ENCODE results near the gene NFU1. TPM values are rescaled to one million over a fixed set of nuclear protein-coding genes. Genes with fewer than 3 reads are reported as not detected.
A peak's percentile ranks its signal among the peaks of the same experiment; 100 is the strongest.

NFU1 gene
- total and polyA plus RNA-seq, 9 of the 15 experiments (the other 6 are each of a cell fraction or from before 2014, with no cell fraction given): 33.3 to 61.8 (median 53.7) TPM

- TF ChIP-seq, protein P1, sequence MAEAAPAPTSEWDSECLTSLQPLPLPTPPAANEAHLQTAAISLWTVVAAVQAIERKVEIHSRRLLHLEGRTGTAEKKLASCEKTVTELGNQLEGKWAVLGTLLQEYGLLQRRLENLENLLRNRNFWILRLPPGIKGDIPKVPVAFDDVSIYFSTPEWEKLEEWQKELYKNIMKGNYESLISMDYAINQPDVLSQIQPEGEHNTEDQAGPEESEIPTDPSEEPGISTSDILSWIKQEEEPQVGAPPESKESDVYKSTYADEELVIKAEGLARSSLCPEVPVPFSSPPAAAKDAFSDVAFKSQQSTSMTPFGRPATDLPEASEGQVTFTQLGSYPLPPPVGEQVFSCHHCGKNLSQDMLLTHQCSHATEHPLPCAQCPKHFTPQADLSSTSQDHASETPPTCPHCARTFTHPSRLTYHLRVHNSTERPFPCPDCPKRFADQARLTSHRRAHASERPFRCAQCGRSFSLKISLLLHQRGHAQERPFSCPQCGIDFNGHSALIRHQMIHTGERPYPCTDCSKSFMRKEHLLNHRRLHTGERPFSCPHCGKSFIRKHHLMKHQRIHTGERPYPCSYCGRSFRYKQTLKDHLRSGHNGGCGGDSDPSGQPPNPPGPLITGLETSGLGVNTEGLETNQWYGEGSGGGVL (CRISPR knock-in tag; IDR thresholded peaks at IDR 0.05): no peak
- TF ChIP-seq NCOA1 (IDR thresholded peaks at IDR 0.05; ENCODE audit: low read depth): peak; percentile 60; the same call in 1 of the 2 replicates
- TF ChIP-seq LARP7 (IDR thresholded peaks at IDR 0.05): 0 out of 2 replicates have a peak, but pooled peaks have one; percentile 26
- no peak for TF ChIP-seq ZFP91 (CRISPR knock-in tag; IDR thresholded peaks at IDR 0.05)
- TF ChIP-seq, protein P2, sequence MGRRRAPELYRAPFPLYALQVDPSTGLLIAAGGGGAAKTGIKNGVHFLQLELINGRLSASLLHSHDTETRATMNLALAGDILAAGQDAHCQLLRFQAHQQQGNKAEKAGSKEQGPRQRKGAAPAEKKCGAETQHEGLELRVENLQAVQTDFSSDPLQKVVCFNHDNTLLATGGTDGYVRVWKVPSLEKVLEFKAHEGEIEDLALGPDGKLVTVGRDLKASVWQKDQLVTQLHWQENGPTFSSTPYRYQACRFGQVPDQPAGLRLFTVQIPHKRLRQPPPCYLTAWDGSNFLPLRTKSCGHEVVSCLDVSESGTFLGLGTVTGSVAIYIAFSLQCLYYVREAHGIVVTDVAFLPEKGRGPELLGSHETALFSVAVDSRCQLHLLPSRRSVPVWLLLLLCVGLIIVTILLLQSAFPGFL (CRISPR knock-in tag; IDR thresholded peaks at IDR 0.05): no peak
- TF ChIP-seq ZNF41 (CRISPR knock-in tag; conservative IDR thresholded peaks at IDR 0.05): no peak
- peak; percentile 76; the same call in 1 of the 2 replicates for TF ChIP-seq FOXP1 (CRISPR knock-in tag; IDR thresholded peaks at IDR 0.05)
- TF ChIP-seq, protein P3, sequence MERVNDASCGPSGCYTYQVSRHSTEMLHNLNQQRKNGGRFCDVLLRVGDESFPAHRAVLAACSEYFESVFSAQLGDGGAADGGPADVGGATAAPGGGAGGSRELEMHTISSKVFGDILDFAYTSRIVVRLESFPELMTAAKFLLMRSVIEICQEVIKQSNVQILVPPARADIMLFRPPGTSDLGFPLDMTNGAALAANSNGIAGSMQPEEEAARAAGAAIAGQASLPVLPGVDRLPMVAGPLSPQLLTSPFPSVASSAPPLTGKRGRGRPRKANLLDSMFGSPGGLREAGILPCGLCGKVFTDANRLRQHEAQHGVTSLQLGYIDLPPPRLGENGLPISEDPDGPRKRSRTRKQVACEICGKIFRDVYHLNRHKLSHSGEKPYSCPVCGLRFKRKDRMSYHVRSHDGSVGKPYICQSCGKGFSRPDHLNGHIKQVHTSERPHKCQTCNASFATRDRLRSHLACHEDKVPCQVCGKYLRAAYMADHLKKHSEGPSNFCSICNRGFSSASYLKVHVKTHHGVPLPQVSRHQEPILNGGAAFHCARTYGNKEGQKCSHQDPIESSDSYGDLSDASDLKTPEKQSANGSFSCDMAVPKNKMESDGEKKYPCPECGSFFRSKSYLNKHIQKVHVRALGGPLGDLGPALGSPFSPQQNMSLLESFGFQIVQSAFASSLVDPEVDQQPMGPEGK (CRISPR knock-in tag; IDR thresholded peaks at IDR 0.05; ENCODE audit: borderline replicate concordance): no peak
- 0 out of 2 replicates have a peak, but pooled peaks have one; percentile 17 for TF ChIP-seq SMARCE1 (IDR thresholded peaks at IDR 0.05)
- no peak for TF ChIP-seq ZNF143 (CRISPR knock-in tag; IDR thresholded peaks at IDR 0.05)
- TF ChIP-seq, protein P4, sequence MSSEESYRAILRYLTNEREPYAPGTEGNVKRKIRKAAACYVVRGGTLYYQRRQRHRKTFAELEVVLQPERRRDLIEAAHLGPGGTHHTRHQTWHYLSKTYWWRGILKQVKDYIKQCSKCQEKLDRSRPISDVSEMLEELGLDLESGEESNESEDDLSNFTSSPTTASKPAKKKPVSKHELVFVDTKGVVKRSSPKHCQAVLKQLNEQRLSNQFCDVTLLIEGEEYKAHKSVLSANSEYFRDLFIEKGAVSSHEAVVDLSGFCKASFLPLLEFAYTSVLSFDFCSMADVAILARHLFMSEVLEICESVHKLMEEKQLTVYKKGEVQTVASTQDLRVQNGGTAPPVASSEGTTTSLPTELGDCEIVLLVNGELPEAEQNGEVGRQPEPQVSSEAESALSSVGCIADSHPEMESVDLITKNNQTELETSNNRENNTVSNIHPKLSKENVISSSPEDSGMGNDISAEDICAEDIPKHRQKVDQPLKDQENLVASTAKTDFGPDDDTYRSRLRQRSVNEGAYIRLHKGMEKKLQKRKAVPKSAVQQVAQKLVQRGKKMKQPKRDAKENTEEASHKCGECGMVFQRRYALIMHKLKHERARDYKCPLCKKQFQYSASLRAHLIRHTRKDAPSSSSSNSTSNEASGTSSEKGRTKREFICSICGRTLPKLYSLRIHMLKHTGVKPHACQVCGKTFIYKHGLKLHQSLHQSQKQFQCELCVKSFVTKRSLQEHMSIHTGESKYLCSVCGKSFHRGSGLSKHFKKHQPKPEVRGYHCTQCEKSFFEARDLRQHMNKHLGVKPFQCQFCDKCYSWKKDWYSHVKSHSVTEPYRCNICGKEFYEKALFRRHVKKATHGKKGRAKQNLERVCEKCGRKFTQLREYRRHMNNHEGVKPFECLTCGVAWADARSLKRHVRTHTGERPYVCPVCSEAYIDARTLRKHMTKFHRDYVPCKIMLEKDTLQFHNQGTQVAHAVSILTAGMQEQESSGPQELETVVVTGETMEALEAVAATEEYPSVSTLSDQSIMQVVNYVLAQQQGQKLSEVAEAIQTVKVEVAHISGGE (CRISPR knock-in tag; IDR thresholded peaks at IDR 0.05): peak in 1 of 3 experiments; percentile 67; a peak in 1 of 6 replicates
- no peak for TF ChIP-seq HNRNPK (IDR thresholded peaks at IDR 0.05; ENCODE audit: low read depth, low read length, poor library complexity, severe bottlenecking)
- TF ChIP-seq CXXC5 (CRISPR knock-in tag; IDR thresholded peaks at IDR 0.05): peak; percentile 91
- TF ChIP-seq RB1 (IDR thresholded peaks at IDR 0.05; ENCODE audit: low read depth): peak; percentile 85
These were observed at the start of gene NFU1 (continued) for GRCh38 chr2:69436938-69437750.

Measured in K562 (cell line).